IPS DF 4.7 (cell line): ENCODE measurements around the gene RAB11FIP2.

ENCODE experiments used
- DNase-seq: peaks from one replicate; pipeline ENCODE4 v3.0.0-alpha.2; 2013; ENCODE audit warnings: low spot score; ENCODE audit errors: extremely low read depth

RAB11FIP2 gene

DNA sequence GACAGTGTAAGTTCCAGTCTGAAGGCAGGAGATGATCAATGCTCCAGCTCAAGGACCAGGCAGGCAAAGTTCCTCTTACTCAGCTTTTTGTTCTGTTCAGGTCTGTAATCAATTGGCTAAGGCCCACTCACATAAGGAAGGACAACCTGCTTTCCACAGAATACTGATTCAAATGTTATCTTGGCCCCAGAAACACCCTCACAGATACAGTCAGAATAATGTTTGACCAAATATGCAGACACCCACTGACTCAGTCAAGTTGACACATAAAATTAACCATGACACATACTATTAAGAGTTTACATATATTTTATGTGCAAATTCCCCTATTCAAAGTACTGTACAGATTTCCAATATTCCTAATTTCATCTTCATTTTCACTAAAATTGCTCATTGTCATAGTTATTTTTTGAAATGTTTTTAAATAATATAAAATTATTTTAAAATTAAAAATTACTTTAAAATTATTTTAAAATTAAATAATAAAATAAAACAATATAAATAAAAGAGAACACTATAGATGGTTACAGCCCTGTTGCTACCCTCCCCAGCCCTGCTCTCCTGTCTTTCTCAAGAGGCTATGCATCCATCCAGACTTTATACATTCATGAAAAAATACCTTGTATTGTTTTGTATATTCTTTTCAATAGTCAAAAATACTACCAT lies 59.4 kb downstream of the RAB11FIP2 start:
- no peak for DNase-seq

DNA sequence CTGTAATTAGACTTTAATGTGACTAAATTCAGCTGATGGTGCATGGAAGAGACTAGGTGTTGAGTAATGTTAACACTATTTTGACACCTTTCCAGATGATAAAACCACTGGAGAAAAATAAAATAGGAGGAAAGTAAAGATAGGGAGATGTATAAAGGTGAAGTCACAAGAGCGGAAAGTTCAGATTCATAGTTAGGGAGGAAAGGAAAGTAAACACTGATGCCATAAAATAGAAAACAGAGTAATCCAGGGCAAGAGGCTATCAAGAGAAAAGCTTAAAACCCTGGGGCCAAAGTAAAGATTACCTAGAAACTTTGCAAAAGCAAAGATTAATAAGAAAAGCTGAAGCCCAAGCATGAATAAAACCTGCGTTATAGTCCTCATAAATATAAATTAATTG lies 62.8 kb downstream of the RAB11FIP2 start:
- DNase-seq = no peak

- DNase-seq = no peak
These were observed 65.7 kb downstream of the RAB11FIP2 start for GRCh38 chr10:117980755-117981702.

DNA sequence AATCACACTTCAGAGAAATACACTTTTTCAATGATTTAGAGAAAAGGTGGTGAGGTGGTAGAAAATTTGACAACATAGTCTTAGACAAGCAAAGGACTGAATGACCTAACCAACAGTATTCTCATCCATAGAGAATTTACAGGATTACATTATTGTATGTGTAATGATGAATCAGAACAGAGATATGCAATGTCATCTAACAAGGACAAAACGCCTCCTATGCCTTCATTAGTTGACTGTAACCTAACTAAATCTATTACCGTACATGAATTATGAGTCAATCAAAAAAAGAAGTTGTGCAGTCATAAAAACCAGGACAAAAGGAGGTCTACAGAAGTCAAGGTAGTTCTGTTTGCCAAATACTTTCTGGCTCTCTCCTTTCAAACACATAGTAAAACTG lies 66.5 kb downstream of the RAB11FIP2 start:
- no peak for DNase-seq

GRCh38 chr10:117972168-117972837 lies 74.4 kb downstream of the RAB11FIP2 start:
- no peak for DNase-seq

- DNase-seq = no peak
These were observed 75.8 kb downstream of the RAB11FIP2 start for GRCh38 chr10:117970962-117971361.

DNA sequence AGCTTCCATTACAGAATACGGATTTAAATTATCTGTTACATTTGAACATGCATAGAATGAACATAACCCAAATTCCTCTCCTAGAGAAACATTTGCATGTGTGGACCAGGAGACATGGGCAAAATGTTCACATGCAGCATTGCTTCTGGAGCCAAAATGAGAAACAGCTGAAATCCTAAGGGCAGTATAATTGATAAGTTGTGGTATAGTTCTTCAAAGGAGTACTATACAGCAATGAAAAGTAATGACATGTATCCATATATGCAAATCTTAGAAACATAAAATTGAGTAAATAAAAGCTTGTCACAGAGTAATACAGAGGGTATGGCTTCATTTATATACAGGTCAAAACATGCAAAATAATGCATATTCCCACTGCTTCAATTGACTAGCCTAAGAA lies 77.1 kb downstream of the RAB11FIP2 start:
- DNase-seq = no peak

DNA sequence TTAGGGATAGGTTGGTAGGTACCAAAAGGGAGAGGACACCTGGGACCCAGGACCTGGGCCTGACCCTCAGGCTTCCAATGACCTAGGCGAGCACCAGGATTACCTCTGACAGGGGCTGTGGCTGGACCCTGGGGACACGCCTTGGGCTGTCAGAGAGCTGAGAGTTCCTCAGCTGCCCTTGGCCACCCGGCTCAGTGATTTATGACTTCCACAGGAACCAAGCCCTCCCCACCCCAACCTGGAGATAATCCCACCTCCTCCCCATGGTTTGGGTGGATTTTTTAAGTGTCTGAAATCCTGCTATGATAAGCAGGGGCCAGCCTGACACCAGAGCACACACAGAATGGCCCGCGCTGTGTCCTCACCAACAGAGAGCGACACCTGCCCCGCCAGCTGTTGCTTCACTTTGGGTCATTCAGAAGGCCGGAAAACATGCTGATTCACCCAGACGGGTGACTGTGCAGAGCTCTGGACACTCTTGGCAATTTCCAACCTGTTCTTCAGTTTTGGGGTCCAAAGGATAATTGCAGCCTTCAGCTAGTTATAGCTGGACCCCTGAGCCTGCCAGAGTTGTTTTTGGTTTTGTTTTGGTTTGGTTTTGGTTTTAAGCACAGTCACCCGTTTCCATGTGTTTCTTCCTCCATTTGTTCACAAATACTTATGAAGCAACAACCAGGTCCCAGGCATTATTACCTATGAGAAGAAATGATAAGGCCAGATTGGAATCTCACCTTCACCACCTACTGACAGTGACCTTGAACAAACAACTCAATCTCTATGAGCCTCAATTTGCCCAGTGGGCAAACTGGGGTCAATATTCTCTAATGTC lies 78.2 kb downstream of the RAB11FIP2 start:
- DNase-seq = no peak

- no peak for DNase-seq
These were observed 79.5 kb downstream of the RAB11FIP2 start for GRCh38 chr10:117967149-117967650.

GRCh38 chr10:117965984-117966383 lies 80.8 kb downstream of the RAB11FIP2 start:
- DNase-seq = no peak

DNA sequence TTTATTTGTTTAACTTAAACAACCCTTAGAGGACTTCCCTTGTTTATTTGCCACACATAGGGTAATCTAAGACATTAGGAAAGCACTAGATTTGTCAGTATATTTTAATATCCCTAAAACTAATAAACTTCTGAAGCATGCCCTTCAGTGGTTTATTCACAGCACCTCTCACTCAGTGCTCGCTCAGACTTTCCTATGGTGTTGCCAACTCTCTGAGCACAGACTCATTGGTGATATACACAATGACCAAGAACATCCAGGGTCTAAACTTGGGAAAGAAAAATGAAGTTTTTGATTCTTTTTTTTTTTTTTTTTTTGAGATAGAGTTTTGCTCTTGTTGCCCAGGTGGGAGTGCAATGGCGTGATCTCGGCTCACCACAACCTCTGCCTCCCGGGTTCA lies 82.2 kb downstream of the RAB11FIP2 start:
- no peak for DNase-seq

GRCh38 chr10:117960345-117960935 lies 86.3 kb downstream of the RAB11FIP2 start:
- DNase-seq = no peak

DNA sequence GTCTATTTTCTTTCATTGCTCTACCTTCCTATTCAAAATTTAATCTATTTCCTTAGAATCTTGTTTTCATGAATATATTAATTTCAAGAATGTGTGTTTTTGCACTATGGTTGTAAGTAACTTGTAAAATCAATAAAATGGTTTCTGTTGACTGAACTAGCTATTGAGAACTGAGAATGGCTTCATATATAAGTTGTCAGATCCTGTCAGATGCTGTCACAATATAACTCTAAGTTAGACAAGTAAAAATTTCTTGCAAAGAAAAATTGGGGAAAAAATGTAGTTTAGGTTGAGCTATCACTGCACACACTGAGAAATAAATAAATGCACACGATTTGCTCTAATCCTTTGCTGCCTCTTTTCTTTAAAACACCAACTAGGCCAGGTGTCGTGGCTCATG lies 89.8 kb downstream of the RAB11FIP2 start:
- no peak for DNase-seq

DNA sequence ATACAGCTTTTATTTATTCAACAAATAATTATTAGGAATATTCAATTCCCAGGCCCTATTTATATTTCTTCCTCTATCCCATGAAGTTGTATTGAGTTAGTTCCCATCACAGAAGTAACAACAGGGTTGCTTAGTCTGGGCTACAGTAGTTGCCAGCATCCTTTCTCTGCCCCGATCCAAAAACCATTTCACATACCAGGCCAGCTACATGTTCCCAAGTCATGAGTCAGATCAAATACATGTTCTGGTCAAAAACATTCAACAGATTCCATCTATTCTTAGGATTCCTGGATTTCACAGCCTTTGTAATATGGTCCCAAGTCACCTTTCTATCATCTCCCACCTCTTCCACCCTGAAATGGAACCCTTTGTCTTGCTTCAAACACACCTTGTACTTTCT lies 91.6 kb downstream of the RAB11FIP2 start:
- DNase-seq = no peak
